H1 (cell line): ENCODE data around the gene HID1. TPM values are rescaled to one million over a fixed set of nuclear protein-coding genes. Genes with fewer than 3 reads are reported as not detected.

Source experiments
- CTCF ChIA-PET: fragments of 300-600 bp; sonication (Branson Sonifier 250); formaldehyde crosslinking; loops from one replicate; lab custom pipeline; 2021; ENCODE audit not compliant: partially characterized antibody; lab: Charles Lee
- POLR2A ChIA-PET: fragments of 300-600 bp; sonication (Branson Sonifier 250); formaldehyde crosslinking; loops from one replicate; lab custom pipeline; 2021; ENCODE audit warnings: inconsistent platforms; ENCODE audit not compliant: partially characterized antibody; lab: Charles Lee
- DNase-seq, 2 experiments: peaks; one replicate each; pipeline versions ENCODE4 v3.0.0 to v3.0.0-alpha.2; 2010 to 2022; ENCODE audit warnings: low spot score in 2 of 2, low read depth in 1 of 2, mixed read lengths in 1 of 2
- FAIRE-seq: peaks from 2 replicates; lab custom pipeline; 2011; peaks lifted over from hg19 to GRCh38; lab: Jason Lieb, UNC
- H2AFZ ChIP-seq: 2 replicates; pipeline ENCODE4 v1.8.1; 2012; ENCODE audit warnings: low read length, inconsistent platforms
- H2AK5ac ChIP-seq: 2 replicates; pipeline ENCODE4 v1.6.1; 2013; ENCODE audit warnings: low read depth, low read length
- H2BK120ac ChIP-seq: replicated peaks from 2 replicates; pipeline ENCODE3; 2013; ENCODE audit warnings: low read depth, low read length, inconsistent platforms
- H2BK12ac ChIP-seq: 2 replicates; pipeline ENCODE4 v1.6.1; 2013; ENCODE audit warnings: low read depth, low read length
- H2BK15ac ChIP-seq: 2 replicates; pipeline ENCODE4 v1.6.1; 2013; ENCODE audit warnings: low read length
- H2BK20ac ChIP-seq: 2 replicates; pipeline ENCODE4 v1.6.1; 2013; ENCODE audit warnings: low read length
- H2BK5ac ChIP-seq: 2 replicates; pipeline ENCODE4 v1.6.1; 2013; ENCODE audit warnings: low read depth, low read length
- H3K14ac ChIP-seq: 2 replicates; pipeline ENCODE4 v1.6.1; 2013; ENCODE audit warnings: inconsistent platforms; ENCODE audit not compliant: insufficient read length
- H3K18ac ChIP-seq: 2 replicates; pipeline ENCODE4 v1.6.1; 2013; ENCODE audit warnings: low read length; ENCODE audit errors: extremely low read depth
- H3K23ac ChIP-seq: 2 replicates; pipeline ENCODE4 v1.6.1; 2013; ENCODE audit warnings: inconsistent platforms; ENCODE audit not compliant: insufficient read length
- H3K23me2 ChIP-seq: 2 replicates; pipeline ENCODE4 v1.6.1; 2013; ENCODE audit warnings: low read depth, low read length
- H3K27ac ChIP-seq: 2 replicates; pipeline ENCODE4 v1.6.1; 2011; ENCODE audit warnings: low read depth, low read length, inconsistent platforms
- H3K27me3 ChIP-seq, 4 experiments: replicated peaks in 1 of 4; 1 replicate in 1 of 4; 2 replicates in 3 of 4; pipeline versions ENCODE4 v1.6.1 to v1.8.1; 2011 to 2013; ENCODE audit warnings: low read length in 3 of 4, mild to moderate bottlenecking in 3 of 4, inconsistent platforms in 2 of 4, mixed read lengths in 2 of 4, moderate library complexity in 1 of 4; ENCODE audit not compliant: control insufficient read depth in 3 of 4, insufficient read depth in 3 of 4; ENCODE audit errors: extremely low read depth in 1 of 4
- H3K36me3 ChIP-seq, 4 experiments: 2 replicates each; pipeline versions ENCODE4 v1.6.1 to v1.8.1; 2011 to 2013; ENCODE audit warnings: mild to moderate bottlenecking in 4 of 4, low read length in 3 of 4, moderate library complexity in 2 of 4, control low read depth in 1 of 4, inconsistent platforms in 1 of 4; ENCODE audit not compliant: insufficient read depth in 4 of 4, control insufficient read depth in 2 of 4
- H3K4ac ChIP-seq: replicated peaks from 2 replicates; pipeline ENCODE3; 2013; ENCODE audit warnings: low read length, low read depth, mixed read lengths, inconsistent platforms; ENCODE audit not compliant: insufficient read length
- H3K4me1 ChIP-seq, 4 experiments: replicated peaks in 1 of 4; 1 replicate in 1 of 4; 2 replicates in 3 of 4; pipeline versions ENCODE4 v1.6.1 to v1.8.1; 2011 to 2013; ENCODE audit warnings: low read length in 3 of 4, inconsistent platforms in 2 of 4, mixed read lengths in 1 of 4; ENCODE audit not compliant: insufficient read depth in 4 of 4, control insufficient read depth in 3 of 4
- H3K4me2 ChIP-seq, 2 experiments: 2 replicates each; pipeline versions ENCODE4 v1.6.1 to v1.8.1; 2011 to 2013; ENCODE audit warnings: low read depth in 2 of 2, low read length in 2 of 2, control low read depth in 1 of 2, inconsistent platforms in 1 of 2, mild to moderate bottlenecking in 1 of 2; ENCODE audit not compliant: insufficient read depth in 1 of 2
- H3K4me3 ChIP-seq, 4 experiments: fragments of 200-600, 300-600 bp in 1 of 4; sonication (generic), shearing (Covaris generic), sonication (Bioruptor Twin) in 1 of 4; 2 replicates each; pipeline versions ENCODE4 v1.5.1 to v1.8.1; 2011 to 2016; ENCODE audit warnings: low read length in 4 of 4, low read depth in 3 of 4, control low read depth in 2 of 4, inconsistent platforms in 2 of 4, mild to moderate bottlenecking in 2 of 4, mixed read lengths in 1 of 4, moderate library complexity in 1 of 4; ENCODE audit not compliant: insufficient read depth in 2 of 4; ENCODE audit errors: extremely low read depth in 1 of 4
- H3K56ac ChIP-seq: replicated peaks from 2 replicates; pipeline ENCODE3; 2013; ENCODE audit warnings: low read depth, mild to moderate bottlenecking, mixed read lengths, low read length, inconsistent platforms; ENCODE audit not compliant: insufficient read length
- H3K79me1 ChIP-seq: 2 replicates; pipeline ENCODE4 v1.6.1; 2013; ENCODE audit warnings: low read depth, low read length, control low read depth
- H3K79me2 ChIP-seq, 2 experiments: 2 replicates each; pipeline versions ENCODE4 v1.6.1 to v1.8.1; 2012 to 2013; ENCODE audit warnings: low read length in 2 of 2, mild to moderate bottlenecking in 2 of 2, inconsistent platforms in 1 of 2; ENCODE audit not compliant: insufficient read depth in 2 of 2, control insufficient read depth in 1 of 2
- H3K9ac ChIP-seq, 4 experiments: replicated peaks in 1 of 4; 1 replicate in 1 of 4; 2 replicates in 3 of 4; pipeline versions ENCODE4 v1.6.1 to v1.8.1; 2011 to 2013; ENCODE audit warnings: low read depth in 3 of 4, low read length in 3 of 4, control low read depth in 2 of 4, mild to moderate bottlenecking in 2 of 4, moderate library complexity in 2 of 4, inconsistent platforms in 1 of 4; ENCODE audit errors: extremely low read depth in 1 of 4
- H3K9me3 ChIP-seq, 2 experiments: 2 replicates each; pipeline versions ENCODE4 v1.6.1 to v1.8.1; 2012 to 2013; ENCODE audit warnings: mild to moderate bottlenecking in 2 of 2, moderate library complexity in 2 of 2, control low read depth in 1 of 2, inconsistent platforms in 1 of 2, low read depth in 1 of 2, low read length in 1 of 2, mixed read lengths in 1 of 2; ENCODE audit not compliant: insufficient read depth in 2 of 2
- H4K20me1 ChIP-seq, 2 experiments: replicated peaks in 1 of 2; 2 replicates each; pipeline versions ENCODE3 to v1.8.1; 2011 to 2013; ENCODE audit warnings: inconsistent platforms in 2 of 2, low read length in 2 of 2, mild to moderate bottlenecking in 1 of 2; ENCODE audit not compliant: insufficient read depth in 2 of 2, control insufficient read depth in 1 of 2
- H4K5ac ChIP-seq: 2 replicates; pipeline ENCODE4 v1.6.1; 2013; ENCODE audit warnings: low read length, low read depth, mixed read lengths, inconsistent platforms; ENCODE audit not compliant: insufficient read length
- H4K8ac ChIP-seq: 2 replicates; pipeline ENCODE4 v1.8.0; 2013; ENCODE audit warnings: mild to moderate bottlenecking, moderate library complexity, low read length, inconsistent platforms; ENCODE audit not compliant: insufficient read depth; ENCODE audit errors: extremely low read depth
- H4K91ac ChIP-seq: replicated peaks from 2 replicates; pipeline ENCODE3; 2013; ENCODE audit warnings: low read length, mixed read lengths, inconsistent platforms; ENCODE audit not compliant: insufficient read length
- BACH1 ChIP-seq: IDR thresholded peaks from 2 replicates; pipeline ENCODE4 v1.6.1; 2012; ENCODE audit warnings: low read length, improper control_type of control experiment
- SUZ12 ChIP-seq: fragments of 200-600 bp; sonication (generic); IDR thresholded peaks from 2 replicates; pipeline ENCODE4 v1.6.1; 2012; ENCODE audit warnings: mild to moderate bottlenecking, inconsistent platforms, low read length, moderate library complexity, mixed read lengths
- WGBS, 2 experiments: shearing (Covaris generic) in 1 of 2; methylation state at CpG; one replicate each; pipeline versions ENCODE4 v1.1.6 to v1.1.7; 2013 to 2015; ENCODE audit warnings: low lambda C conversion rate in 2 of 2, mixed read lengths in 2 of 2, inconsistent platforms in 1 of 2, low coverage in 1 of 2, missing lambda C conversion rate in 1 of 2; ENCODE audit not compliant: insufficient replicate concordance in 2 of 2, insufficient coverage in 1 of 2, insufficient read length in 1 of 2; ENCODE audit errors: extremely low coverage in 1 of 2, missing lambda C conversion rate in 1 of 2; 5-methylcytosine and 5-hydroxymethylcytosine counted together
- polyA plus RNA-seq, 7 experiments: library from polyadenylated mRNA; depleted of rRNA in 3 of 7; stranded (reverse) in 5 of 7; unstranded in 2 of 7; fragments of >200 nt in 5 of 7; fragments of 200-250 nt in 2 of 7; gene quantifications; 1 replicate in 5 of 7; 2 replicates in 1 of 7; 4 replicates in 1 of 7; pipeline versions ENCODE4 v1.2.1 to v1.2.3, GENCODE V29; 2011 to 2013; ENCODE audit warnings: missing spikeins in 2 of 7, mixed read lengths in 2 of 7
- total RNA-seq: library from RNA; stranded (reverse); fragmentation: NEBNext Ultra II Directional; extraction: Animal tissue kit (Norgen Biotek cat#: 25700); gene quantifications from 2 replicates; pipeline ENCODE4 v1.2.1, GENCODE V29; 2021
- TF ChIP-seq, protein P1 (sequence below): IDR thresholded peaks from 2 replicates; pipeline ENCODE4 v1.6.1; 2011; ENCODE audit warnings: low read depth, mild to moderate bottlenecking, low read length; ENCODE audit not compliant: insufficient read depth

Gene HID1
- total and polyA plus RNA-seq, 2 of the 8 experiments (the other 6 are each of a cell fraction or from before 2014, with no cell fraction given), result 15.1 to 25.9 TPM

- Histone ChIP-seq H2BK15ac (no peak overlapping the region), H3K23ac (no peak overlapping the region), H3K14ac (no peak overlapping the region), H2AK5ac (no peak overlapping the region), H3K9ac (no peak overlapping the region; a peak in 1 of 7 replicates), H4K5ac (no peak overlapping the region), H2BK5ac (no peak overlapping the region), H4K91ac (no peak overlapping the region), H2BK120ac (no peak overlapping the region), H3K23me2 (peaks cover 10% of the 10 kb centered on the region; the same call in 1 of the 2 replicates), H2AFZ (no peak overlapping the region), H3K9me3 (no peaks in the 10 kb centered on the region), H4K20me1 (no peaks in the 10 kb centered on the region), H2BK12ac (no peak overlapping the region), H2BK20ac (no peak overlapping the region), H3K79me2 (no peaks in the 10 kb centered on the region), H4K8ac (no peak overlapping the region), H3K4me1 (peaks cover 0 to 15% (median 9%) of the 10 kb centered on the region in 4 experiments; a peak in 6 of 7 replicates)
- POLR2A ChIA-PET, result interaction anchor here (1.1 to 6.5 kb wide), 3 partner anchors 9 to 41 kb away, joined by 3 to 48 read pairs (median 4); partner anchors contain the start of gene MRPL58
- DNase-seq (no peak), FAIRE-seq (no peak)
- CTCF ChIA-PET, result interaction anchor here (0.7 to 19.8 kb wide), 5 partner anchors 8 to 721 kb away, joined by 4 to 345 read pairs (median 17); partner anchors contain the start of gene MRPL58
- WGBS, 2 experiments, result 84% methylated on average over 3 of the region's 3 CpGs; no CpG with 5 or more reads in 1 of the 2 experiments
- TF ChIP-seq, protein P1, sequence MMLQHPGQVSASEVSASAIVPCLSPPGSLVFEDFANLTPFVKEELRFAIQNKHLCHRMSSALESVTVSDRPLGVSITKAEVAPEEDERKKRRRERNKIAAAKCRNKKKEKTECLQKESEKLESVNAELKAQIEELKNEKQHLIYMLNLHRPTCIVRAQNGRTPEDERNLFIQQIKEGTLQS, result no peak
- TF ChIP-seq SUZ12 (0 out of 2 replicates have a peak, but pooled peaks have one; percentile 0), BACH1 (no peak)
- TF ChIP-seq, all 59 proteins: peak for 1
- Histone ChIP-seq H3K79me1 (no peaks in the 10 kb centered on the region), H3K56ac (no peak overlapping the region), H3K4me2 (no peak overlapping the region), H3K36me3 (no peaks in the 10 kb centered on the region), H3K27ac (no peak overlapping the region), H3K27me3 (peaks cover 17 to 41% (median 36%) of the 10 kb centered on the region in 4 experiments), H3K18ac (no peak overlapping the region), H3K4me3 (no peak overlapping the region), H3K4ac (no peak overlapping the region)
Measured at GRCh38 chr17:74970395-74970794, 2.2 kb downstream of the HID1 start.
